ENCODE data around the gene RNF186. TPM values are rescaled to one million over a fixed set of nuclear protein-coding genes. Genes with fewer than 3 reads are reported as not detected.
A peak's percentile ranks its signal among the peaks of the same experiment; 100 is the strongest.

The RNF186 gene
- total RNA-seq, 1 experiment from 2014 or later, result 0.69 TPM

DNA sequence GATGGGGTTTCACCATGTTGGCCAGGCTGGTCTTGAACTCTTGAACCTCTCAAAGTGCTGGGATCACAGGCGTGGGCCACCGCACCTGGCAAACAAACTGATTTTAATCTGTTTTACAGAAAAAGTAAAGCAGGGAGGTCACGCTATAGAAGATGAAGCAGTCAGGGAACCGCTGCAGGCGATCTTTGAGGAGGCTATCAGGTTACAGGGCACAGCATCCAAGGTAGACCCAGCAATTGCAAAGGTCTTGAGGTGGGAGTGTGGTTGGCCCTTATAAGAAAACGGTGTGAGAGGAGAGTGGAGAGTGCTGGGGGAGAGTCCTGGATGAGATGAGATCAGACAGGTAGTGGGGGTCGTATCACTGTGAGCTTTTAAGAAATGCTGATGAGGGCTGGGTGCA is 12.8 kb downstream of the RNF186 start:
- ChIA-PET POLR2A (ENCODE audit: unreplicated experiment) (no interaction called here), CTCF (no interaction called here)
- no peaks in the 10 kb centered on the region for H3F3A ChIP-seq (ENCODE audit: low read length, unreplicated experiment)
- H3K27me3 ChIP-seq (ENCODE audit: low read length), result no peaks in the 10 kb centered on the region
- no TSS peak for BruUV-seq (replicated peaks)
- H3K4me2 ChIP-seq (ENCODE audit: low read length), result no peak overlapping the region
- H3K9ac ChIP-seq (ENCODE audit: low read length), result no peak overlapping the region
- ATAC-seq, result no peak
- no peak for DNase-seq
- intact Hi-C loops (cut with micrococcal nuclease), result loop anchor here (5.0 kb wide), 1 partner anchor 45 kb away; no protein-coding TSS in a partner anchor
- H2AFZ ChIP-seq (ENCODE audit: low read length), result no peak overlapping the region
- TF ChIP-seq EZH2 (IDR thresholded peaks at IDR 0.05; ENCODE audit: low read length, unreplicated experiment) (no peak), EZH2phosphoT487 (IDR thresholded peaks at IDR 0.05; ENCODE audit: borderline replicate concordance, low read length) (no peak)
- TF ChIP-seq, protein P1, sequence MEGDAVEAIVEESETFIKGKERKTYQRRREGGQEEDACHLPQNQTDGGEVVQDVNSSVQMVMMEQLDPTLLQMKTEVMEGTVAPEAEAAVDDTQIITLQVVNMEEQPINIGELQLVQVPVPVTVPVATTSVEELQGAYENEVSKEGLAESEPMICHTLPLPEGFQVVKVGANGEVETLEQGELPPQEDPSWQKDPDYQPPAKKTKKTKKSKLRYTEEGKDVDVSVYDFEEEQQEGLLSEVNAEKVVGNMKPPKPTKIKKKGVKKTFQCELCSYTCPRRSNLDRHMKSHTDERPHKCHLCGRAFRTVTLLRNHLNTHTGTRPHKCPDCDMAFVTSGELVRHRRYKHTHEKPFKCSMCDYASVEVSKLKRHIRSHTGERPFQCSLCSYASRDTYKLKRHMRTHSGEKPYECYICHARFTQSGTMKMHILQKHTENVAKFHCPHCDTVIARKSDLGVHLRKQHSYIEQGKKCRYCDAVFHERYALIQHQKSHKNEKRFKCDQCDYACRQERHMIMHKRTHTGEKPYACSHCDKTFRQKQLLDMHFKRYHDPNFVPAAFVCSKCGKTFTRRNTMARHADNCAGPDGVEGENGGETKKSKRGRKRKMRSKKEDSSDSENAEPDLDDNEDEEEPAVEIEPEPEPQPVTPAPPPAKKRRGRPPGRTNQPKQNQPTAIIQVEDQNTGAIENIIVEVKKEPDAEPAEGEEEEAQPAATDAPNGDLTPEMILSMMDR (conservative IDR thresholded peaks at IDR 0.05; ENCODE audit: low read depth, low read length), result no peak
- H3K4me3 ChIP-seq (ENCODE audit: low read length), result no peak overlapping the region
- no peaks in the 10 kb centered on the region for H3K9me3 ChIP-seq (ENCODE audit: low read length)
- H3K4me1 ChIP-seq (ENCODE audit: insufficient read depth, low read length), result peaks cover 17% of the 10 kb centered on the region; the same call in 1 of the 2 replicates
- no peak overlapping the region for H3K27ac ChIP-seq (ENCODE audit: low read length)
- no peaks in the 10 kb centered on the region for H4K20me1 ChIP-seq (ENCODE audit: low read length)
- H3K9me2 ChIP-seq (replicated peaks; ENCODE audit: low read length), result no peaks in the 10 kb centered on the region
- H3K36me3 ChIP-seq (ENCODE audit: low read depth, low read length), result no peaks in the 10 kb centered on the region
- H3K79me2 ChIP-seq (ENCODE audit: low read length), result no peaks in the 10 kb centered on the region

DNA sequence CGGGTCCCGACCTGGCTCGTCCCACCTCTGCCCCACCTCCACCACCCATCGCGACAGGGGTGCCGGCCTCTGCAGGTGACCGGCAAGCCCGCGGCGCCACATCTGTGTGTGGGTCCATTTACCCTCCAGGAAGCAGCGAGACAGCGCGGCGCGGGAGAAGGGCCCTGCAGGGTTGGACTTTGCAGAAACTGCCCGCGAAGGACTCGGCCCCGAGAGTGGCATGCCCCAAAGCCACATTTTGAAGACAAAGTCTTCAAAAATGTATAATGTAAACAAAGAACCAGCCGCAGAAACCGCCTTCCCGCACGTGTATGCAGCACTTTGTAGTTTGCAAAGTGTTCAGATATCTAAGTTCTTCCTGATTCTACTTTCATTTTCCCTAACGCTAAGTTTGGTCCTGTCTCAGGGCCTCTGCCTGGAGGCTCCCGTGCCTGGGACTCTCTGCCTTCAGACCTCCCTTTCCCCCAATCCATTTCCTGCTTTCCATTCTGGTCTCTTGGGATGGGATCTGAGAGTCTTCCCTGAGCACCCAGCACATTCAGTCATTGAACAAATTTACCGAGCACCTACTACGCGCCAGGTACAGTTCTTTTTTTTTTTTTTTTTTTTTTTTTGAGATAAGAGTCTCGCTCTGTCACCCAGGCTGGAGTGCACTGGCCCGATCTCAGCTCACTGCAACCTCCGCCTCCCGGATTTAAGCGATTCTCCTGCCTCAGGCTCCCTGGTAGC is 14.8 kb downstream of the RNF186 start:
- Histone ChIP-seq H3K4me1 (ENCODE audit: insufficient read depth, low read length) (peaks cover 17% of the 10 kb centered on the region; the same call in 1 of the 2 replicates), H3F3A (ENCODE audit: low read length, unreplicated experiment) (no peaks in the 10 kb centered on the region), H3K27me3 (ENCODE audit: low read length) (no peaks in the 10 kb centered on the region), H3K4me2 (ENCODE audit: low read length) (peak overlapping the region; percentile 88), H3K9me3 (ENCODE audit: low read length) (no peaks in the 10 kb centered on the region), H3K4me3 (ENCODE audit: low read length) (peak overlapping the region; percentile 75), H3K79me2 (ENCODE audit: low read length) (no peaks in the 10 kb centered on the region), H2AFZ (ENCODE audit: low read length) (peak overlapping the region; percentile 84), H3K9ac (ENCODE audit: low read length) (peak overlapping the region; percentile 77), H3K27ac (ENCODE audit: low read length) (peak overlapping the region; percentile 59), H3K36me3 (ENCODE audit: low read depth, low read length) (no peaks in the 10 kb centered on the region), H3K9me2 (replicated peaks; ENCODE audit: low read length) (no peaks in the 10 kb centered on the region), H4K20me1 (ENCODE audit: low read length) (no peaks in the 10 kb centered on the region)
- peak; percentile 64 for ATAC-seq
- TF ChIP-seq, protein P1 (conservative IDR thresholded peaks at IDR 0.05; ENCODE audit: low read depth, low read length), result no peak
- TF ChIP-seq EZH2phosphoT487 (IDR thresholded peaks at IDR 0.05; ENCODE audit: borderline replicate concordance, low read length) (no peak), EZH2 (IDR thresholded peaks at IDR 0.05; ENCODE audit: low read length, unreplicated experiment) (no peak)
- ChIA-PET CTCF (interaction anchor here (0.6 kb wide), 1 partner anchor 61 kb away, joined by 5 read pairs; no protein-coding TSS in a partner anchor), POLR2A (ENCODE audit: unreplicated experiment) (no interaction called here)
- DNase-seq, result peak; percentile 51
- intact Hi-C loops (cut with micrococcal nuclease), result loop anchor here (5.0 kb wide), 1 partner anchor 47 kb away; no protein-coding TSS in a partner anchor
- TSS peak; percentile 83 for BruUV-seq (replicated peaks)

Data from PC-3 (cell line).